NCI-H1105 treated with DMSO at 0.1 percent for 48 hours (cell line): ENCODE data around the gene TM4SF4.
"Not testable (repeated sequence)": the region's sequence is repeated elsewhere in the genome, so short reads cannot be mapped to it uniquely, and the experiment has no call there.

Source experiments
- DNase-seq: peaks from one replicate; lab custom pipeline; 2025; lab: John Stamatoyannopoulos, UW

Gene TM4SF4, protein sequence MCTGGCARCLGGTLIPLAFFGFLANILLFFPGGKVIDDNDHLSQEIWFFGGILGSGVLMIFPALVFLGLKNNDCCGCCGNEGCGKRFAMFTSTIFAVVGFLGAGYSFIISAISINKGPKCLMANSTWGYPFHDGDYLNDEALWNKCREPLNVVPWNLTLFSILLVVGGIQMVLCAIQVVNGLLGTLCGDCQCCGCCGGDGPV

DNA sequence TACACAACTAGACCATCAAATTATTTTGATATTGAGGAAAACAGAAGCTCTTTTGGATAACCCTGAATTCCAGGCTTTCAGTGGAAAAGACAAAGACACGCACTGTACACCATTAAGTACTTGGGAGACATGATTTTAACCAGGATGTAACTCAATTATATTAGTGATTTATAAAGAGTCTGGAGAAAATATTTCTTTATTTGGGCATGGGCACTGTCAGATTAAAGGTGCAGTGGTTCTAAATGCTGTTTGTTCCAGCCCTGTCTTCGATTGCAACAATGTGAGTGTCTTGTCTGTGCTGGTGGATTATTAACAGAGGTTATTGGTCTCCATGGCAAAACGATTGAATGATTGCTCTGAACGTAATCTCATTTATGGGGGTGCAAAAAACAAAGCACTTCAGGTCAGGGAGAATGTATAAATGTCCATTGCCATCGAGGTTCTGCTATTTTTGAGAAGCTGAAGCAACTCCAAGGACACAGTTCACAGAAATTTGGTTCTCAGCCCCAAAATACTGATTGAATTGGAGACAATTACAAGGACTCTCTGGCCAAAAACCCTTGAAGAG is at the start of gene TM4SF4:
TSS of gene TM4SF4 (plus strand) at position 448 of the 568 bp plus-strand sequence. CDS start 181 bp downstream, outside the sequence.
- no peak for DNase-seq

DNA sequence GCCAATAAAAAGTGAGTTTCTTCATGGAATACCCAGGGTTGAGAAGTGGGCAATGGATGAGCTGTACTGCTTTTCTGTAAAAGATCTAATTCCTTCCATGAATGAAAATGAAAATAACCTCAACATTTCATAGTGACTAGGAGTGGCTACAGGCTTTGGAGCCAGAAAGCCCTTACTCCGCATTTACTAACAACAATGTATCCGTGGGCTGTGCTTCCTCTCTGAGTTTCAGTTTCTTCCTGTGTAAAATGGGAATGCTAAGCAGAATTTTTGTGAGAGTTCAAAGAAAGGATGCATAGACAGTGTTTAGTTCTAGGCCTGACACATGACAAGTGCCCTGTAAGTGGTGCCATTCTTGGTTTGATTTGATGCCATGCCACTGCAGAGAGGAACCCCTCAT is 49.6 kb upstream of the TM4SF4 start:
- DNase-seq, result no peak

DNA sequence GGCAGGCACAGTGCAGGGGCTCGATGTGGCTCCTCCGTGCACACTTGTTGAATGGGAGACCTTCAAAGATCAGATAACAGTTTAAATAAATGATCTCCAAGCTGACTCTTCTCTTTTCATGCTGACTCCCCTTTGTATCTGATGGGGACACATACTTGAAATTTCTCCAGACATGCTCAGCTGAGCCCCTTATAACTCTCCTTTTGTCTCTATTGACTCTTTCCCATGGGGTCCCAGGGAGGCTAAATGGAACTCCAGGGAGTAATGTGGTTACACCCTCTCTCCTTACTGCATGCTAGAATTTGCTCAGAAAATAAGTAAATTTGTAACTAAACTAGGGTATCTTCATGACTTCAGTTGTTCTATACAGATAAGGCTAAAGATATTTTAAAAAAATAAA is 48.2 kb upstream of the TM4SF4 start:
- no peak for DNase-seq

DNA sequence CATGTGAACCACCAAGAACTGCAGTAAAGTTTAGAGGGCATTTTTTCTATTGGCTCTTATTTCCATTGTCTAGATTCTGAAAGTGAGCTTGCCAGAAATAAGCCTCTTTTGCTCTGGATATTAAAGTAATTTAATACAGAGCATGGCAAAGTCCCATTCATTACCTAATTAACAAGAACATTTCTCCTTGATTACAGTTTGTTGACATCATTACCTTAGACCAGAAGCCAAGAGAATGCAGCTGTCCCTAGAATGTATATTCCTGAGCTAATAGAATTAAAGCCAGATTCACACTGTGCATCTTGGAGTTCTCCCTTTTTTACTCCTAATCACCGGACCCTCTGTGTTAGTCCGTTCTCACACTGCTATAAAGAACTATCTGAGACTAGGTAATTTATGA is 46.4 kb upstream of the TM4SF4 start:
- peak; percentile 55 for DNase-seq

DNA sequence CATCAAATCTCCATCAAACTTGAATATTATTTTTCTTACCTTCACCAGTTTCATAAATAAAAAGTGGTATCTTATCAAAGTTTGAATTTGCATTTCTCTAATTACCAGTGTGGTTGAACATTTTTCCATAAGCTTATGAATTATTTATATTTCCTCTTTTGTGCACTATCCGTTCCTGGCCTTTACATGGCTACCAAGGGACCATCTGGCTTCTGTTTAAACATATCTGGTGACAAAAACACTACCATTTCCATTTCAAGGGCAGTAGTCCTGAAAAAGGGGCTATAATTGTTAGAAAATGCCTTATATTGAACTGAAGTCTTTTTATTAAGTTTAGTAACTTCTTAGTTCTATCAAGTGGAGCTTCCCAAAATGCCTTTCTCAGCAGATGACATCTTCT is 44.3 kb upstream of the TM4SF4 start:
- DNase-seq, result no peak

DNA sequence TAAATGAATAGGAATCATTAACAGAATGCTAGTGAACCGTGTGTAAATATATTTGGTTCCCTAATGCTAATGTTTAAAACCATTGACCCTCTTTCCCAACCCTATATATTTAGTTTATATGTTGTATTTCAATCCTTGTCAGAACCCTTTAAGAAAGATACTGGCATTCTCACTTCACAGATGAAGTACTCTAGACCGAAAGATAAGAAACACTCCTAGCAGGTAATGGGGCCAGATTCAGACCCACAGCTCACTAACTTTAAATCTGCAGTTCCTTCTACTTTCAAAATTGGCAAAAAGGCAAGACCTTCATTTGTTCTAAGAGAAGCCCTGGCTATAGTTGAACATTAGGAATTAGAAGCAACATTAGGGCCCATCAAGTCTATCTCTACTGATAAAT is 42.3 kb upstream of the TM4SF4 start:
- no peak for DNase-seq

DNA sequence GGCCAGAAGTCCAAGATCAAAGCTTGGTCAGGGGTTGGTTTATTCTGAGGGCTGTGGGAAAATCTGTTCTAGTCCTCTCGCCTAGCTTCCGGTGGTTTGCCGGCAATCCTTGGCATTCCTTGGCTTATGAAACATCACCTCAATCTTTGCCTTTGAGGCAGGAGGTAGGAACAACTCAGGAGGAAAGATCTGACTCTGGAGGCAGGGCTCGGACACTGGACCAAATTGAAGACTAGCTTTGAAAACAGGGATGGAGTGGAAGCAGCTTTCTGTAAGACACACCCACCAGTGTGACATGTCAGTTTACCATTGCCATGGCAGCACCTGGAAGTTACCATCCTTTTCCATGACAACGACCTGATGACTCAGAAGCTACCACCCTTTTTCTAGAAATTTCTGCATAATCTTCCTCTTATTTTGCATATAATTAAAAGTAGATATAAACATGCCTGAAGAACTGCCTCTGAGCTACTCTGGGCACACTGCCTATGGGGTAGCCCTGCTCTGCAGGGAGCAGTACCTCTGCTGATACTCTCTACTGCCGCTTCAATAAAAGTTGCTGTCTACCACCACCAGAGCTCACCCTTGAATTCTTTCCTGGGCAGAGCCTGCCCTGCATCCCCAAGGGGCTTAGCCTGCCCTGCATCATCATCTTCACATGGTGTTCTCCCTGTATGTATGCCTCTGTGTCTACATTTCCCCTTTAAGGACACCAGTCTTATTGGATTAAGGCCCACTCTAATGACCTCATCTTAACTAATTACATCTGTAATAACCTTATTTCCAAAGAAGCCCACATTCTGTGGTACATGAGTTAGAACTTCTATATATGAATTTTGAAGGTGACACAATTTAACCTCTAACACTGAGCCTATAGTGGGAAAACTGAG is 38.3 kb upstream of the TM4SF4 start:
- DNase-seq, result no peak

DNA sequence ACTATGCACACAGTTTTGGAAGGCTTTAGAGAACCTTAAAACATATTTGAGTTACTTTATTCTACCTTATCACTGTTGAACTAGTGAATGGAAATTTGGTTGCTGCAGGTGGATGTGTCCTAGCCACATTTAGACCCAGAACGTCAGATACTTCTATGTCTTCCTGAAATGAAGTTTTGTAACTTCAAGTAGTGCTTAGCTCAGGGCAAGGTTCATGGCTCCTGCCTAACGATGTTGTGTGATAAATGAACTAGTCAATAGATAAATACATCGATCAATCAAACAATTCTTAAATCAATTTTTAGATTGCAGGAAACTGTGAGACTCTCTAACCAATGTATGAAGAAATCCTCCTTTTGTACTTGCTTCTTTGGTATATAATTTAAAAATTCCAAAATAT is 37.2 kb upstream of the TM4SF4 start:
- DNase-seq, result no peak

DNA sequence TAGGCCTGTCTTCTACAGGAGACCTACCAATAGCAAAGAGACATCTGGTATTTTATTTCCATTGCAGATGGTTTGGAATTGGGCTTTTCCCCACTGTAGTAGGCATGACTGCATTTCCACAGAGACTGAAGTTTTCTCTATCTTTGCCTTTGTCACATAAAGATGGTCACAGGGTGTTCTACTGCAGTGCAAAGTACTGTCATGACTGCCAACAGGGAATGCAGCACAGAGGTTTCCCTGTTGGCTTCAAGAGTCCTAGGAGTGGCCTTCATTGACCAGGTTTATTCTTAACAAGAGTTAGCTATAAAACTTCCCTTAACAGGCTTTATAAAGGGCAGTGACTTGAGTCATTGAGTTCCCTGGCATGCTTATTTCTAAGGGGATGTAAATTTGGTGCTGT is 36.8 kb upstream of the TM4SF4 start:
- no peak for DNase-seq

DNA sequence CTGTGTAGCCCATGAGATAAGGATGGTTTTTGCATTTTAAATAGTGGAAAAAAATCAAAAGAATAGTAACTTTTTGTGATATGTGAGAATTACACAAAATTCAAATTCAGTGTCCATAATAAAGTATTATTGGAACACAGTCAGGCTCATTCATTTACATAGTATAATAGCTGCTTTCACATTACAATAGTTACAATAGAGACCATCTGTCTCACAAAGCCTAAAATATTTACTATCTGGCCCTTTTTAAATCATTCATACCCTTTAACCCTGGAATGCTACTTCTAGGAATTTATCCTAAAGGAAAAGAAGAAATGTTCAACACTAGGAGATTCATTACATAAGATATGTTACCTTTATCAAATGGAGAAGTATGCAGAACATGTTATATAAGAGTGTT is 35.5 kb upstream of the TM4SF4 start:
- DNase-seq, result no peak

DNA sequence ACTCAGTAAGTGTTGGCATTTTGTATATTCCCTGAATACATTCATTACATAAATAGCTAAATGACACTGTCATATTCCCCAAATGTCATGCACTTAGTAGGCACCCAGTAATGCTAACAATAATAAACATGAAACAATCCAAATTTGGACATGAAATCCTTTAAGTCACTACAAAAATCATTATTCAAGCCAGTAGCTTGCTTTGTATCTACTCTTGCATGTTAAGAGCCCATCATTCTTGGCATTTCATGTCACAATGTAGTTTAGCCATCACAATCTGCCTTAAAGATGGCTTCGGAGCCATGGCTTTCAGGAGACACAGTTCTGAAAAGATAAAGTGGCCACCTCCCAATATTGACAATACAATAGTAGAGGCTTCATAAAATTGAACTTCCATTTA is 32.9 kb upstream of the TM4SF4 start:
- no peak for DNase-seq

DNA sequence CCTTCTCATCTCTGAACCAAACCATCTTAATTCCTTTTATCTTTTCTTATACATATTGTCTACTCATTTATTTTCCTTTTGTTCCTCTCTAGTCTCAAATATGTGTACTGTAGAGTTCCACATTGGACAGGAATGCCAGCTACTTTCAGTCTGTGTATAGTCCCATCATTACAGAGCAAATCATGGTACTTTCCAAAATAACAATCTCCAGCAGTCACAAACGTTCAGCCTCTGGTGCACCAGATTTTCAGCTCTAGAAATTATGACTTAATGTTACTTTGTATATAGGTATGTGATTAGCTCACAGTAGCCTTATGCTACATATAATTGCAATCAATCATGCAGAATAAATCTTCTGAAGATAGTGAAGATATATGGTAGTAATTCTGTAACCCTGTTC is 32.5 kb upstream of the TM4SF4 start:
- no peak for DNase-seq

DNA sequence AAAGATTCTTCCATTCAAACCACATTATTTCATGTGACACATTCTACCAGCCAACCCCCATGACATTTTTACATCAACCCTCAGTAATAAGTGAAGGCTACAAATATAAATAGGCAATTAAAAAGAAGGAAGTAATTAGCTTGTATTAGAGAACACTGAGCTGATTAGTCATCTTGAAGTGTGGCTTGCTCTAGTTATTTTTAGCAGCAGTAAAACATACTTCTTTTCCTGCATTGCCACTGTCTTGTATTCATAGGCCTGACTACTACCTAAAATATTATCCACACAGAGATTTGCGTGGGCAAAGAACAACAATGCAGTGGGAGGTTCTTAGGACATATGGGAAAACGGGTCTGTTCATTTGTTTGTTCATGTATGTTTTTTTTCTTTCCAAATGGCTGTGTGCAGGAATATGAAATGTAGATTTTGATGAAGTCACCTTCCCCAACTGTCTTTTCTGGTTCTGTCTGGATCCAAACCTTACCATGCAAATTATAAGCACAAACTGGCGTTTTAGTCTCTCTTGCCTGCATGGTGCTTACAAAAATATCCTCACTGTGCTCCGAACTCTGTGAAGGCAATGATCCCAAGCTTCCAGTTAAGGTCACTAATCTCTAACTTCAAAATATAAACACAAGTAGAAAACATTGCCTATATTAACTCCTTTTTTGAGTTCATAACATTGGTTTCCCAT is 31.5 kb upstream of the TM4SF4 start:
- peak; percentile 7 for DNase-seq

DNA sequence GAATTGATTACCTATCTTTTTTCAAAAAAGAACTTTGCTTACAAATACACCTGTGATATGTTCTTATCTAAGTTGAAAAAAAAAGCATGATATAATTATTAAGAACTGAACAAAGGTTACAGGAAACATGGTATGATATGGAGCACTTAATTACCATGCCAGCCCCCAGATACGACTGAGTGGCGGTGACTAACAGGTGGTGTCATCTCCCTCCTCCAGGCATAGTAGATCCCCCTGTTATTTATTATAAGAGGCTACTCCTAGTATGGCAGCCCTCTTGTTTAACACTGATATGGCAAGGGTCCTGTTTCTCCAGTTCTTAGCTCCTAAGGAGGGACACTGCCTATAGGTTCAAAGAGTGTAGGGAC is 31.0 kb upstream of the TM4SF4 start:
- DNase-seq, result no peak

DNA sequence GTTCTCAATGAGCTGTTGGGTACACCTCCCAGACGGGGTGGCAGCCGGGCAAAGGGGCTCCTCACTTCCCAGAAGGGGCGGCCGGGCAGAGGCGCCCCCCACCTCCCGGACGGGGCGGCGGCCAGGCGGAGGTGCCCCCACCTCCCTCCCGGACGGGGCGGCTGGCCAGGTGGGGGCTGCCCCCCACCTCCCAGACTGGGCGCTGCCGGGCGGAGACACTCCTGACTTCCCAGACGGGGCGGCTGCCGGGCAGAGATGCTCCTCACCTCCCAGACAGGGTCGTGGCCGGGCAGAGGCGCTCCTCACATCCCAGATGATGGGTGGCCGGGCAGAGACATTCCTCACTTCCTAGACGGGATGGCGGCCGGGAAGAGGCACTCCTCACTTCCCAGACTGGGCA is 29.6 kb upstream of the TM4SF4 start:
- DNase-seq, result not testable (repeated sequence)

DNA sequence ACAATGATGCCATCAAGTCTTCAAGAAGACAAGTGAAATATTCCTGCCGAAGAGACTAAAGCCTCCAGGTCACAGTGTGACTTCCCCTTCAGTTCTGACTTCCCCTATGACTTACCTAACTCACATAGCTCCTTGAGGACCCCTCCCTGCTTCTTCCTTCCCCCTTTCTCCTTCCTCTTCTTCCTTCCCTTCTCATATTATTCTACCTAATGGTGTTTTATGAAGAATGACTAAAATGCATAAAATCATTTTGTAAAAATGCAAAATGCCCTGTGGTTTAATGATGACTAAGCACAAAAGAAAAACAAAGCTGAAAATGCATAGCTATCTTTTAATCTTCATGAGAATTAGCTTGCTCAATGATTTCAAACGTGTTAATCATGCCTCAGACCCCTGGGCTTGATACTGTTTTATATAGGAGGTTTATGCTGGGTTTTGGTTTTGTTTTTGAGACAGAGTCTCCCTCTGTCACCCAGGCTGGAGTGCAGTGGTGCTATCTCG is 26.1 kb upstream of the TM4SF4 start:
- DNase-seq, result no peak

DNA sequence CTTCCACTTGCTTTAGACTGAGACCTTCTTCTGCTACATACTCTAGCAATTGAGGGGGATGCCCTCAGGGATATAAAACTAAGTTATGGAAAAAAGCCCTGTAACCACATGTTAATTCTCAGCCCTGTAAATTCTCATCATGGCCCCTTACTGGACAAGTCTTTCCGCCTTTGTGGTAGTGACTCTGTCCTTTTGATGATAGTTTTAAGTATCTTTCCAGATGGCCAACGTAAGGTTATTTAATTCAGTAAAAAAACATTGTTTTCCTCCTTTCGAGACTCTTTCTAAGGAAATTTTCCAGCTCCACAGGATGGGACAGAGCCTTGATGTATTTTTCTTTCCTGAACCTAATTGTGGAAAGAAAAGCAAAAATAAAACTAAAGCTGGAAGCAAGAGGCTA is 25.3 kb upstream of the TM4SF4 start:
- DNase-seq, result no peak

DNA sequence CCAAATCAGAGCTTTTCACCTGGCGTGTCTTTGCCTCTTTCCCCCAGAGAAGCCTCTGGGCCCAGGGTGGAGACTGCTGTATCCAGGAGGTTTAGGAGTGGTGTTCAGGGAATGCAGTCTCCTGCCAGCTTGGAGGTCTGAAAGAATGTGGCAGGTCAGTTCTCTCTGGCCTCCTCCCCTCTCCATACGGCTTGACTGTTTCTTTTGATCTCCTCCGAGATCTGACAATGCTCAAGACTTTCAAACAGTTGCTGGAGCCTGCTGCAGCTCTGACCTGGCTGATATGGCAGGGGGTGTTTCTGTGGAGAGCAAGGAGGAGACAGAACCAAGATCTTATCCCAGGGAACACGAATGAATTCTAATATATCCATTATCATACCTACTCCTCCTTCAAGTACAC is 24.7 kb upstream of the TM4SF4 start:
- DNase-seq, result no peak

DNA sequence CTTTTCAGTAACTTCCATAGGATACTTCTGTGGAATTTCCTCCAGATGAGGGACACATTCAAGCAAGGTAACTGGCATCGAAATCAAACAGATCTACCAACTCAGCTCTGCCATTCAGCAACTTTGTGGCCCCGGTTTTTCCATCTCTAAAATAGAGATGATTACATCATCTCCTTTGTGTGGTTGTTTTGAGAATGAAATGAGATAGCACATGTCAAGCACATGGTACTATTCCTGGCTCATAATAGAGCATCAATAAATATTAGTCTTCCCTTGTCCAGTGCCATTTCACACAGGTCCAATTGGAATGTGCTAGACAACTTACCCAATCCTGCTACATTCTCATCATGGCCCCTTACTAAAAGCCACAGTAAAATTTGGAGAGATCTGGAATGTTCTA is 24.2 kb upstream of the TM4SF4 start:
- no peak for DNase-seq

DNA sequence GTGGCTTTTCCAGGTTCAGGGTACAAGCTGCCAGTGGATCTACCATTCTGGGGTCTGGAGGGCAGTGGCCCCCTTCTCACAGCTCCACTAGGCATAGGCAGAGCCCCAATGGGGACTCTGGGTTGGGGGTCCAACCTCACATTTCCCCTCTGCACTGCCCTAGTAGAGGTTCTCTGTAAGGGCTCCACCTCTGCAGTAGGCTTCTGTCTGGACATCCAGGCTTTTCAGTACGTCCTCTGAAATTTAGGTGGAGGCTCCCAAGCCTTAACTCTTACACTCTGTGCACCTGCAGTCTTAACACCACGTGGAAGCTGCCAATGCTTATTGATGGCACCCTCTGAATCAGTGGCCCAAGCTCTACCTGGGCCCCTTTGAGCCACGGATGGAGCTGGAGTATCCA is 22.5 kb upstream of the TM4SF4 start:
- no peak for DNase-seq

DNA sequence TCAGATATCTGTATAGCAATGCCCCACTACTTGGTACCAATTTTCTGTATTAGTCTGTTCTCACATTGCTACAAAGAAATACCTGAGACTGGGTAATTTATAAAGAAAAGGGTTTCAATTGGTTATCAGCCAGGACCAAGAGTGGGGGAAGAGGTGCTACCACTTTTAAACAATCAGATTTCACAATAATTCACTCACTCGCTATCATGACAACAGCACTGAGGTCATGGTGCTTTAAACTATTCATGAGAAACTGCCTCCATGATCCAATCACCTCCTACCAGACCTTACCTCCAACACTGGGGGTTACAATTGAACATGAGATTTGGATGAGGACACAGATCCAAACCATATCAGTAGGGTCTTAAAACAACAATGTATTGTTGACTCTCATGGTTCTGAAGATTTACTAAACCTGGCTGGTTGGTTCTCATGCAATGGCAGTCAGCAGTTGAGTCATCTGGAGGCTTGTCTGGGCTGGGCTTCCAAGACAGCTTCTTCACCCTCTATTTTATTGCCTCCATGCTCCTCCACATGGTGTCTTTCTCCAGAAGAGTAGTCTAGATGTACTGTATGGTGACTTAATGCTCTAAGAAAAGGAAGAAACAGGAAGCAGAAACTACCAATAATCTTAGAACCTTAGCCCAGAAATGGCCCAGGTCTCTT is 21.2 kb upstream of the TM4SF4 start:
- no peak for DNase-seq

DNA sequence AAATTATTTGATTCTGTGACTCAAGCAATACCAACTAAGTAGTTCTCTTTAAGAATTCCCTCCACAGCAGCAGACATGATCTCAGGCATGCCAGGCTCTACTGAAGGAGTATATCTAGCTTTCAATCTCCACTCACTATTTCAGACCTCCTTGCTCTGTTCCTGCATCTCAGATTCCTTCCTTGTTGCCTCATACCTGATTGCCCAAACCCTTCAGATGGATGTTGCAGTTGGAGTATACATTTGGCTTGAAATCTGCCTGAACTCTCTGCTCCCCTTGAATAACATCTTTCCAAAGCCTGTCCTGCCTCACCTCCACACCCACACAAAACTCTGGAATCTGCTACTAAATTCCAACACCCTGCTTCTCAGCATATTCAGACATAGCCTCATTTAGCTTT is 19.8 kb upstream of the TM4SF4 start:
- DNase-seq, result no peak
